HepG2 (cell line): ENCODE results near the gene ZNF683. TPM values are rescaled to one million over a fixed set of nuclear protein-coding genes. Genes with fewer than 3 reads are reported as not detected.

Experiments
- ATF6 ChIP-seq: sonication (generic); formaldehyde crosslinking; conservative IDR thresholded peaks from 2 replicates; pipeline ENCODE4 v1.4.0; 2020; ENCODE audit warnings: missing genetic modification reagents
- CBFB ChIP-seq: sonication (generic); formaldehyde crosslinking; IDR thresholded peaks from 2 replicates; pipeline ENCODE4 v1.4.0; 2020; ENCODE audit warnings: missing genetic modification reagents
- GATAD2A ChIP-seq: IDR thresholded peaks from 2 replicates; pipeline ENCODE4 v1.6.1; 2016
- HNRNPLL ChIP-seq: fragments of 200-400 bp; formaldehyde crosslinking; IDR thresholded peaks from 2 replicates; pipeline ENCODE4 v1.6.1; 2017; ENCODE audit warnings: mild to moderate bottlenecking, low read depth, low read length; ENCODE audit not compliant: poor library complexity, severe bottlenecking
- HOXA5 ChIP-seq: sonication (generic); formaldehyde crosslinking; IDR thresholded peaks from 2 replicates; pipeline ENCODE4 v1.4.0; 2020; ENCODE audit warnings: missing genetic modification reagents
- IKZF1 ChIP-seq: fragments of 450-650 bp; IDR thresholded peaks from 2 replicates; pipeline ENCODE4 v1.7.1; 2016
- MAF1 ChIP-seq: sonication (generic); formaldehyde crosslinking; IDR thresholded peaks from 2 replicates; pipeline ENCODE4 v1.5.0; 2020; ENCODE audit warnings: missing genetic modification reagents, borderline replicate concordance
- MAFG ChIP-seq: sonication (generic); formaldehyde crosslinking; IDR thresholded peaks from 2 replicates; pipeline ENCODE4 v1.5.1; 2020; ENCODE audit warnings: mild to moderate bottlenecking, missing genetic modification reagents
- MBNL3 ChIP-seq: fragments of 250-450 bp; sonication (Bioruptor Pico); conservative IDR thresholded peaks from 2 replicates; pipeline ENCODE4 v1.8.0; 2022; ENCODE audit warnings: mild to moderate bottlenecking, inconsistent platforms
- MXI1 ChIP-seq: IDR thresholded peaks from 3 replicates; pipeline ENCODE4 v1.6.1; 2012; ENCODE audit warnings: low read depth, low read length, inconsistent platforms, borderline replicate concordance
- NFATC3 ChIP-seq: sonication (generic); formaldehyde crosslinking; IDR thresholded peaks from 2 replicates; pipeline ENCODE4 v1.5.1; 2020; ENCODE audit warnings: mild to moderate bottlenecking, missing genetic modification reagents
- NR0B2 ChIP-seq: sonication (generic); formaldehyde crosslinking; IDR thresholded peaks from 2 replicates; pipeline ENCODE4 v1.4.0; 2020; ENCODE audit warnings: mild to moderate bottlenecking, missing genetic modification reagents
- SPEN ChIP-seq: sonication (generic); formaldehyde crosslinking; IDR thresholded peaks from 2 replicates; pipeline ENCODE4 v1.5.1; 2020; ENCODE audit warnings: low read depth, mild to moderate bottlenecking, missing genetic modification reagents
- SRSF4 ChIP-seq: fragments of 200-400 bp; formaldehyde crosslinking; IDR thresholded peaks from one replicate; pipeline ENCODE4 v1.6.1; 2018; ENCODE audit warnings: mild to moderate bottlenecking, low read depth, low read length, moderate library complexity; ENCODE audit not compliant: poor library complexity, severe bottlenecking
- YEATS2 ChIP-seq: sonication (generic); formaldehyde crosslinking; IDR thresholded peaks from 2 replicates; pipeline ENCODE4 v1.4.0; 2020; ENCODE audit warnings: missing genetic modification reagents, borderline replicate concordance
- ZBTB14 ChIP-seq: sonication (generic); formaldehyde crosslinking; IDR thresholded peaks from 2 replicates; pipeline ENCODE4 v1.4.0; 2020; ENCODE audit warnings: missing genetic modification reagents
- ZBTB21 ChIP-seq: sonication (generic); formaldehyde crosslinking; IDR thresholded peaks from 2 replicates; pipeline ENCODE4 v1.4.0; 2020; ENCODE audit warnings: missing genetic modification reagents
- ZNF343 ChIP-seq: sonication (generic); formaldehyde crosslinking; IDR thresholded peaks from 2 replicates; pipeline ENCODE4 v1.4.0; 2020; ENCODE audit warnings: mild to moderate bottlenecking, missing genetic modification reagents
- ZNF446 ChIP-seq: sonication (generic); formaldehyde crosslinking; IDR thresholded peaks from 2 replicates; pipeline ENCODE4 v1.5.0; 2020; ENCODE audit warnings: mild to moderate bottlenecking, missing genetic modification reagents
- ZNF451 ChIP-seq: sonication (generic); formaldehyde crosslinking; IDR thresholded peaks from 2 replicates; pipeline ENCODE4 v1.5.0; 2020; ENCODE audit warnings: mild to moderate bottlenecking, missing genetic modification reagents
- ZNF589 ChIP-seq: sonication (generic); formaldehyde crosslinking; conservative IDR thresholded peaks from 2 replicates; pipeline ENCODE4 v1.8.0; 2022; ENCODE audit warnings: mild to moderate bottlenecking, moderate library complexity, missing genetic modification reagents
- ZNF687 ChIP-seq: sonication (generic); formaldehyde crosslinking; IDR thresholded peaks from 2 replicates; pipeline ENCODE4 v1.5.1; 2020; ENCODE audit warnings: mild to moderate bottlenecking, missing genetic modification reagents, moderate library complexity
- polyA plus RNA-seq, 8 experiments: library from polyadenylated mRNA; depleted of rRNA in 3 of 8; stranded (reverse) in 7 of 8; unstranded in 1 of 8; fragments of >200 nt; fragmentation: Illumina TruSeq in 4 of 8; extraction: Trizol in 4 of 8; gene quantifications; 2 replicates each; pipeline versions ENCODE4 v1.2.1 to v1.2.3, GENCODE V29; 2011 to 2016; ENCODE audit warnings: low read depth in 4 of 8, missing spikeins in 1 of 8, mixed read lengths in 1 of 8; ENCODE audit not compliant: insufficient read depth in 1 of 8
- total RNA-seq, 5 experiments: library from RNA; depleted of rRNA; stranded (reverse); fragments of >200 nt; fragmentation: Illumina TruSeq; extraction: Trizol; gene quantifications; 2 replicates each; pipeline ENCODE4 v1.2.3, GENCODE V29; 2016; ENCODE audit warnings: low read depth in 1 of 5

ZNF683 gene
- total and polyA plus RNA-seq, 2 of the 13 experiments (the other 11 are each of a cell fraction or from before 2014, with no cell fraction given): not detected

- TF ChIP-seq MBNL3 (CRISPR knock-in tag) (no peak), MAF1 (CRISPR knock-in tag) (no peak), ZNF687 (CRISPR knock-in tag) (peak; percentile 78), CBFB (CRISPR knock-in tag) (peak; percentile 81; the same call in 1 of the 2 replicates), ZNF446 (CRISPR knock-in tag) (no peak), NFATC3 (CRISPR knock-in tag) (no peak), ZBTB14 (CRISPR knock-in tag) (no peak), MXI1 (peak; percentile 49; the same call in 1 of the 3 replicates), ATF6 (CRISPR knock-in tag) (peak; percentile 90; the same call in 1 of the 2 replicates), ZNF451 (CRISPR knock-in tag) (no peak), NR0B2 (CRISPR knock-in tag) (no peak), SPEN (CRISPR knock-in tag) (peak; percentile 80), ZBTB21 (CRISPR knock-in tag) (no peak), GATAD2A (CRISPR knock-in tag) (peak; percentile 92), YEATS2 (CRISPR knock-in tag) (peak; percentile 72; the same call in 1 of the 2 replicates), SRSF4 (no peak), MAFG (CRISPR knock-in tag) (no peak; the same call in 1 of the 2 replicates), HNRNPLL (no peak), ZNF343 (CRISPR knock-in tag) (peak; percentile 97), IKZF1 (no peak), HOXA5 (CRISPR knock-in tag) (peak; percentile 27; the same call in 1 of the 2 replicates), ZNF589 (CRISPR knock-in tag) (no peak; the same call in 1 of the 2 replicates)
These were observed 21.6 kb downstream of the ZNF683 start (continued) for GRCh38 chr1:26350701-26351589.
